Activated T-cell treated with anti-CD3 and anti-CD28 coated beads for 4 hours (primary cell): Measurements from ENCODE around the gene ANKRD44.
"Not testable (repeated sequence)": the region's sequence is repeated elsewhere in the genome, so short reads cannot be mapped to it uniquely, and the experiment has no call there.

ENCODE experiments used
- DNase-seq: peaks from one replicate; pipeline ENCODE4 v3.0.0-alpha.2; 2020

ANKRD44 gene

GRCh38 chr2:197256547-197257170, 53.9 kb downstream of the ANKRD44 start:
- DNase-seq, result no peak

- DNase-seq, result no peak
These were observed 54.6 kb downstream of the ANKRD44 start for GRCh38 chr2:197256021-197256420.

- DNase-seq, result peak; percentile 34
These were observed 55.0 kb downstream of the ANKRD44 start for GRCh38 chr2:197255543-197255942.

GRCh38 chr2:197254776-197255530, 55.6 kb downstream of the ANKRD44 start:
- DNase-seq, result no peak

- DNase-seq, result no peak
These were observed 59.0 kb downstream of the ANKRD44 start for GRCh38 chr2:197251576-197251975.

DNA sequence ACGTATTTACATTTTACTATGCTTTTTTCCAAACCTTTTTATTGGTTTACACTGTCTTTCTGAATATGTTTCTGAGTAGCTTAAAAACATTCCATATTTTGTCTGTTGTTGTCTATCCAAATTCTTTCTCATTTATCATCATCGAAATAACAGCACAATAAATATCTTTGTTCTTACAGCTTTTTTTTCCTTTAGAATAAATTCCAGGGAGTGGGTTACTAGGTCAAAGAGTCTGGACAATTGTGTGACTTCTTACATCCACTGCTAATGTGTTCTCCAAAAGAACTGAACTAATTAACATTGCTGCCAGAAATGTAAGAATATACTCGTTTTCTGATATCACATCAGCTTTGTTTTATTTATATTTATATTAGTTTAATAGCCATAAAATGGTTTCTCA, 59.4 kb downstream of the ANKRD44 start:
- no peak for DNase-seq

DNA sequence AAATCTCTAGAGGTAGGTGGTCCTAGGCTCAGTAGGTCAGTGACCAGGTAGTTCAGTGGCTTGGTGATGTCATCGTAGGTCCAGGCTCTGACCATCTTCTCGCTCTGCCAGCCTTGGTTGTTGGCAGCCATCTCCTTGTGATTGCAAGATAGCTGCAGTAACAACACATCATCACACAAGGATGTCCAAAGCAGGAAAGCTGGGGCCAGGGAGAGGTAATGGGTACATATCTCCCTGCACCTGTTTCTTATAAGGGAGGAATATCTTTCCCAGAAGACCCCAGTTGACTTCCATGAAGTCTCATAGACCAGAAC, 60.5 kb downstream of the ANKRD44 start:
- no peak for DNase-seq

GRCh38 chr2:197249381-197250083, 61.0 kb downstream of the ANKRD44 start:
- DNase-seq, result no peak

DNA sequence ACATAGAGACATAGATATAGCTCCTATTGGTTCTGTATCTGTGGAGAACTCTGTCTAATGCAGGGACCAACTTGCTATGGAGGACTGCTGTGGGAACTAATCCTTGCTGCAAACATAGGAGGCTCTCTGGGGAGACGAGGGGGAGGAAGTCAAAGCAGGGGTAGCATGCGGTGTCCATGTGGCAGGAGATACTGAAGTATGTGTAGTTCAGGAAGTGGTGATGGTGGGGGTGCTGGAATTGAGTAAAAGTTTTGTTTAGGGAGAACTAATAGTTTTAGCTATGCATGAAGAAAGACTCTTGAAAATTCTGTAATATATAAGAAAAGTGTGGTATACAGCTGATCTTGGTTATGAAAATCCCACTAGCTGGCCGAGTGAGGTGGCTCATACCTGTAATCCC, 62.0 kb downstream of the ANKRD44 start:
- DNase-seq, result no peak

- DNase-seq, result no peak
These were observed 62.6 kb downstream of the ANKRD44 start for GRCh38 chr2:197248001-197248401.

DNA sequence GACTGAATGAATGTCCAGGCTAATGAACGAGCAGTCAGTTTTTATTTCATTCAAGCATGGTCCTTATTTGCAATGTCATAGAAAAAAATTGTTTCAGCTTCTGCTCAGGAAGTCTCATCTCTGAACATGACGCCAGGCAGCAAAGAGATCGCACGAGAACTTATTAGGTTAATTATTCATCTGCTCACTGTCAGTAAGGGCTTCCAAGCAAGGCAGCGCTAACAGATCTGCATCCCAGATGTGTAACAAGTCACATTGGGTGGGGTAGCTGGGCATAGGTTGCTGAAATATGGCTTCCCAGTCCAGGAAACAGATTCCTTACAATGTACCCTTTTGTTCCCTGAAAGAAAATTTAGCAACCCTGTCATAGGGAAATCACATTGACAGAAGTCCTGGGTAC, 63.5 kb downstream of the ANKRD44 start:
- DNase-seq, result no peak

- DNase-seq, result no peak
These were observed 64.5 kb downstream of the ANKRD44 start for GRCh38 chr2:197245829-197246804.

DNA sequence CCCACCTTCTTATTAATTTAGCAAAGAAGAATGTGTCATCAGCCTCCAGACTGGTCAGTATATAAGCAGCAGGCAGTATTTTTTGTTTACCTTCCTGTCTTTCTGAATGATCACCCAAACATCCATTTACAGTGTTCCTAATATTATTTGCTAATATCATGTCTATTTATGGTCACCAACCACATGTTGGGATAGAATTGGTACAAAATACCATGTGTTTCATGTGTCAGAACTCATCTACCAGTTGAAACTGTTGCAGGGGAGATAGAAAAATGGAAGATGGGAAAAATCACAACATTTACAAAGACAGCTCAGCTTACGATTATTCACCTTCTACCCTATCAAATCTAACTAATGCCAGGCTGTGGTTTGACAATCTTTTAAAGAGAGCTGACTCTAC, 66.2 kb downstream of the ANKRD44 start:
- no peak for DNase-seq

- DNase-seq, result no peak
These were observed 67.9 kb downstream of the ANKRD44 start for GRCh38 chr2:197242719-197243118.

- no peak for DNase-seq
These were observed 69.0 kb downstream of the ANKRD44 start for GRCh38 chr2:197241596-197241995.

DNA sequence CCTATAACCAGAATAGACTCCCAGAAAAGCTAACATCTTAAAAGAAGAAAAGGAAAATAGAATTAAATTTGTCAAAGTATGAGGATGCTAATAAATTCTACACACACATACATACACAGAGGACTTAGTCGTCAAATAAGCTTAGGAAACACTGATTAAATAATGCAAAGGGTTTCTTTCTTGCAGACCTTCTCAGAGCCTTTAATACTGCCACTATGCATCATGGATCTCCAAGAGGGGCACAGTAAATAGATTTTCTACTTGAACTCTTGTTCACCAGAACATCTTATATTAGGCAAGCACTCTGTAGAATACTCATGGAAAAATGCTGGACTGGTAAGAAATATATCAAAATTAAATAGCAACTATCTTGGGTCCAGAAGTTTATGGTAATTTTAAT, 69.4 kb downstream of the ANKRD44 start:
- DNase-seq, result no peak

DNA sequence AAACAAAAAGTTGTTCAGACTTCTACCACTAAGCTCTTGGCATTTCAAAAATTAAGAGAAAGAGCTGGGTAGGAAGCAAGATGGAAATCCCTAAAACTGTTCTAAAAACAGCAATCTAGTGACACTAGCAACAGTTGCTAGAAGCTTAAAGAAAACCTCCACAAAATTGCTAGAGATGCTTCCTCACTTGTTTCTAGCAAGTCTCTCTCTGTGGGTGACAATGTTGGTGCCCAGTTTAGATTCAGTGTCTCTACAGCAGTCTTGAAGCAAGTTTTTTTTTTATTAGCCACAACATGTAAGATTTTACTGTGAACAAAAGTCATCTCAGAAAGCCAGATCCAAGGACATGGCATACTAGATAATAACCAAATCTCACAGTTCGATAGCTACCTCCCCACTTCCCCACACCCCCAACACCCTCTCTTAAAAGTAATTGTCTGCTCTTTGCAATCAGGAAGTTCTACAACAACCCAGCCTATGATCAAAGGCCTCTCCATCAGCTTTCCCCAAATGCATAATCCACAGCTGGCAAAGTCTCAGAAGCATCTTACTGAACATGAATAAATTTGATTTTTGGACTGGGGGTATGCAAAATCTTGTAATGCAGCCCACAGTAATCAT, 70.0 kb downstream of the ANKRD44 start:
- no peak for DNase-seq

GRCh38 chr2:197240018-197240417, 70.6 kb downstream of the ANKRD44 start:
- DNase-seq, result not testable (repeated sequence)

- no peak for DNase-seq
These were observed 71.1 kb downstream of the ANKRD44 start for GRCh38 chr2:197239434-197239833.

GRCh38 chr2:197238043-197238365, 72.6 kb downstream of the ANKRD44 start:
- DNase-seq, result no peak

DNA sequence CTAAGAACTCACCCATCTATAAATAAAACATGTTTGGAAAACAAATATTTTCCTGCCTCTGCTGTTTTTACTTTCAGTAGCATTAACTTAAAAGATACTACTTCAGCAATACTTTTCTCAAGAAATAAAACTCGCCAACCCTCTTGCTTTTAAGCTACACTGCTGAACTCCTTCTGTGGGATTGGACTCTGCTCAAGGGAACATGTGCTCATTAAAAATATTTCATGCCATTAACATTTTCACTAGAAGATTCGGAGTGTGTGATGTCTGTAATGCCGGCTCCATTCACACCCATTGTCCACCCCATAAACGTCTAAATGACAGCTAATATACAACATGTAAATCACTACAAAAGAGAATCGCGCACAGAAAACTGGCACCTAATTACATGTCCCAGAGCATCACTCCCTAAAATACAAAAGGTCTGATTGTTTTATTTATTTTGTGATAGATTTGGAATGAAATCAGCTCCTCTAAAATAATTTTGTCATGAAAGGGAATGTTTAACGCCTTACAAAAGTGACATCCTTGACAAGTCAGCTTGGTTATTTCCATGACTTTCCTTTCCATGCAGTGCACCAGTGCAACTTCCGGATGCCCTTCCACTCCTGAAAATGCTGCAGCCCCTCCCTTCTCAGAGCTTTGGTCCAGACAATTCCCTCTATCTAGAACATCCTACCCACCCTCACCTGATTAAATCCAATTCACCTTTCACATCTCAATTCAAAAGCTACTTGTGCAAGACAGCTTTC, 73.1 kb downstream of the ANKRD44 start:
- no peak for DNase-seq

DNA sequence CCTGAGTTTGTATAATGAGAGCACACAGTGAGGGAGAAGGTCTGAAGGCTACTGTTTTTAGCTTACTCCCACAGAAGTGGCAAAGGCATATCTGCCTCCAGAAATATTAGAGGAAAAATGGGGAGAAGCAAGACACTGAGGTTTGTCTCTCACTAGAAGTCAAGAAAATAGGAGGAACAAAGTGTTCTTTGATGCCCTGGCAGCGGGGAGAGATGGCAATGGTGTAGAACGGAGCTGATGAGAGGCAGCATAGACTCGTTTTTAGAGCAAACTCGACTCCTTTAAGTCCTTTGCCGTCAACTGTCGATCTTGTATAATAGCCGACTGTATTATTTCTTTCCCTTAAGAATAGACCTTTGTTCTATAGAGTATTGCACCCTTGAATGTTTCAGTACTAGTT, 73.8 kb downstream of the ANKRD44 start:
- no peak for DNase-seq
